SK-N-SH treated with all-trans-retinoic acid at 6 μM for 48 hours (cell line): ENCODE measurements around the gene APH1A.

Source experiments
- CSDC2 ChIP-seq: fragments of 250-450 bp; sonication (Bioruptor Pico); IDR thresholded peaks from 2 replicates; pipeline ENCODE4 v1.5.0; 2020; ENCODE audit warnings: mild to moderate bottlenecking, moderate library complexity
- ESRRG ChIP-seq: fragments of 250-450 bp; sonication (Bioruptor Pico); IDR thresholded peaks from 2 replicates; pipeline ENCODE4 v1.6.1; 2021; ENCODE audit warnings: mild to moderate bottlenecking
- OSR1 ChIP-seq: fragments of 250-450 bp; sonication (Bioruptor Pico); IDR thresholded peaks from 2 replicates; pipeline ENCODE4 v1.8.0; 2022; ENCODE audit warnings: moderate library complexity, mild to moderate bottlenecking, inconsistent platforms
- PATZ1 ChIP-seq: fragments of 250-450 bp; sonication (Bioruptor Pico); IDR thresholded peaks from 2 replicates; pipeline ENCODE4 v1.8.0; 2020; ENCODE audit warnings: mild to moderate bottlenecking, moderate library complexity, borderline replicate concordance
- PPARA ChIP-seq: fragments of 250-450 bp; sonication (Bioruptor Pico); IDR thresholded peaks from 2 replicates; pipeline ENCODE4 v1.5.0; 2020; ENCODE audit warnings: mild to moderate bottlenecking, borderline replicate concordance
- SNAI2 ChIP-seq: fragments of 250-450 bp; sonication (Bioruptor Pico); IDR thresholded peaks from 2 replicates; pipeline ENCODE4 v1.5.0; 2020; ENCODE audit warnings: mild to moderate bottlenecking, moderate library complexity
- TOX ChIP-seq: fragments of 250-450 bp; sonication (Bioruptor Pico); IDR thresholded peaks from 2 replicates; pipeline ENCODE4 v1.8.0; 2021; ENCODE audit warnings: mild to moderate bottlenecking, moderate library complexity, borderline replicate concordance
- ZFP3 ChIP-seq: fragments of 250-450 bp; sonication (Bioruptor Pico); IDR thresholded peaks from 2 replicates; pipeline ENCODE4 v1.5.0; 2020; ENCODE audit warnings: mild to moderate bottlenecking, moderate library complexity
- ZNF8 ChIP-seq: fragments of 450-650 bp; formaldehyde crosslinking; IDR thresholded peaks from 2 replicates; pipeline ENCODE4 v1.5.0; 2020; ENCODE audit warnings: mild to moderate bottlenecking, moderate library complexity

GRCh38 chr1:150267896-150268295 lies 920 bp downstream of the APH1A start:
- no peak for TF ChIP-seq PPARA (CRISPR knock-in tag)
- TF ChIP-seq CSDC2 (CRISPR knock-in tag), result no peak
- no peak for TF ChIP-seq PATZ1 (CRISPR knock-in tag)
- no peak for TF ChIP-seq ESRRG
- no peak for TF ChIP-seq TOX (CRISPR knock-in tag)
- no peak for TF ChIP-seq ZNF8
- no peak for TF ChIP-seq ZFP3 (CRISPR knock-in tag)
- no peak for TF ChIP-seq SNAI2 (CRISPR knock-in tag)
- no peak for TF ChIP-seq OSR1
